ENCODE measurements around the gene SLC23A1. TPM values are rescaled to one million over a fixed set of nuclear protein-coding genes. Genes with fewer than 3 reads are reported as not detected.

The SLC23A1 gene
- polyA plus RNA-seq (2011; rRNA removed) (not detected in 2 replicates), polyA minus RNA-seq (2011; rRNA and poly(A)+ RNA removed) (not detected in 2 replicates)

DNA sequence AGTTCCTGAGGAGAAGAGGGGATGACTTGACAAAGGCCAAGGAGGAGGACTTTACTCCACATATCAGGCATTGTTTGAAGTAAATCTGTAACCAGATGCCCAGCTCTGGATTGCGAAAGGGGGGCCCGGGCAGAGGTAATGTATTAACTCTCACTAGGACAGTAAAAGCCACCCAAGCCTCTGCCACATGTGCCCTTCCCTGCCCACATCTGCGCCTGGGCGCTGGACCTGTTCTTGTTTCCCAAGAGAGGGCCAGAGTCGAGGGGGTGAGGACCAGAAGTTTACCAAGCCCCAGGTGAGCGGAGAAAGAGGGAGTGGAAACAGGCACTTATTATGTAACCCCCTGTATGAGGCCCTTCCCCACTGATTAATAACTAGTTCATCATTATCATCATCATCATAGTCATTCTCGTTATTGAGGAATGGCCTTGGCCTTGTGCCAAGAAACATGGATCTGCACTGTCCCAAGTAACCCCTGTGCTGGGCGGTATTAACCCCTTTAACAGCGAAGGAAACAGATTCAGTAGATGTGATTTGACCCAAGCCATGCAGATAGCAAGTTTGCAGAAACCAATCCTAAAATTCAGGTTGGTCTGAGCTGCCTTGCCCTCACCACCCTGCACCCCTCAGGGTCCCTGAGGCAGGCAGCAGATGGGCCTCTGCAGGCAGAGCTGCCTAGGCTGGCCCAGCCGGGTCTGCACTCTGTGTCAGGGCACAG lies at the start of gene SLC23A1:
TSS of gene SLC23A1 (minus strand) at position 23 of the 718 bp plus-strand sequence. CDS start 44 bp downstream, outside the sequence.
- CTCF ChIA-PET = interaction anchor here (0.6 kb wide), 1 partner anchor 934 kb away, joined by 3 read pairs; no protein-coding TSS in a partner anchor
- Histone ChIP-seq H3K36me3 (ENCODE audit: control insufficient read depth, insufficient read depth, low read length) (no peaks in the 10 kb centered on the region), H3K27me3 (ENCODE audit: control insufficient read depth, insufficient read depth, low read length) (no peaks in the 10 kb centered on the region), H3K4me3 (ENCODE audit: low read depth, low read length) (no peak within 1 kb of the TSS)
- POLR2A ChIA-PET = no interaction called here
- no peak for DNase-seq (ENCODE audit: low read depth)
- TF ChIP-seq, protein P1, sequence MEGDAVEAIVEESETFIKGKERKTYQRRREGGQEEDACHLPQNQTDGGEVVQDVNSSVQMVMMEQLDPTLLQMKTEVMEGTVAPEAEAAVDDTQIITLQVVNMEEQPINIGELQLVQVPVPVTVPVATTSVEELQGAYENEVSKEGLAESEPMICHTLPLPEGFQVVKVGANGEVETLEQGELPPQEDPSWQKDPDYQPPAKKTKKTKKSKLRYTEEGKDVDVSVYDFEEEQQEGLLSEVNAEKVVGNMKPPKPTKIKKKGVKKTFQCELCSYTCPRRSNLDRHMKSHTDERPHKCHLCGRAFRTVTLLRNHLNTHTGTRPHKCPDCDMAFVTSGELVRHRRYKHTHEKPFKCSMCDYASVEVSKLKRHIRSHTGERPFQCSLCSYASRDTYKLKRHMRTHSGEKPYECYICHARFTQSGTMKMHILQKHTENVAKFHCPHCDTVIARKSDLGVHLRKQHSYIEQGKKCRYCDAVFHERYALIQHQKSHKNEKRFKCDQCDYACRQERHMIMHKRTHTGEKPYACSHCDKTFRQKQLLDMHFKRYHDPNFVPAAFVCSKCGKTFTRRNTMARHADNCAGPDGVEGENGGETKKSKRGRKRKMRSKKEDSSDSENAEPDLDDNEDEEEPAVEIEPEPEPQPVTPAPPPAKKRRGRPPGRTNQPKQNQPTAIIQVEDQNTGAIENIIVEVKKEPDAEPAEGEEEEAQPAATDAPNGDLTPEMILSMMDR (IDR thresholded peaks at IDR 0.05; ENCODE audit: insufficient read depth, low read depth, low read length) = no peak

DNA sequence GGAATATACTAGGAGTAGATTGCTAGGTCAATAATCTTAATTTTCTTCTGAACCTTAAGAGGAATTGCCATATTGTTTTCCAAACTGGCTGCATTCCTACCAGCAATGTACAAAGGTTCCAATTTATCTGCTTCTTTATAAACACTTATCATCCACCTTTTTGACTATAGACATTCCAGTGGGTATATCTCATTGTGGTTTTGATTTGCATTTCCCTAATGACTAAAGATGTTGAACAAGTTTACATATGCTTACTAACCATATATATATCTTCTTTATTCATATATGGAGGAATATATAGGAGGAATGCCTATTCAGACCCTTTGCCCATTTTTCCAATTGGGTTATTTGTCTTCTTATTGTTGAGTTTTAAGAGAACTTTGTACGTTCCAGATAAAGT lies 48.6 kb upstream of the SLC23A1 start:
- no peak overlapping the region for H3K4me3 ChIP-seq (ENCODE audit: low read depth, low read length)
- no peaks in the 10 kb centered on the region for H3K27me3 ChIP-seq (ENCODE audit: control insufficient read depth, insufficient read depth, low read length)
- no peak for DNase-seq (ENCODE audit: low read depth)
- H3K36me3 ChIP-seq (ENCODE audit: control insufficient read depth, insufficient read depth, low read length) = no peaks in the 10 kb centered on the region
- TF ChIP-seq, protein P1 (IDR thresholded peaks at IDR 0.05; ENCODE audit: insufficient read depth, low read depth, low read length) = no peak
- CTCF ChIA-PET = no interaction called here
- POLR2A ChIA-PET = no interaction called here

GRCh38 chr5:139430015-139430414 lies 46.9 kb upstream of the SLC23A1 start:
- Histone ChIP-seq H3K27me3 (ENCODE audit: control insufficient read depth, insufficient read depth, low read length) (no peaks in the 10 kb centered on the region), H3K36me3 (ENCODE audit: control insufficient read depth, insufficient read depth, low read length) (no peaks in the 10 kb centered on the region), H3K4me3 (ENCODE audit: low read depth, low read length) (no peak overlapping the region)
- ChIA-PET POLR2A (no interaction called here), CTCF (interaction anchor here (0.6 to 1.1 kb wide), 3 partner anchors 10 to 17 kb away, joined by 3 read pairs; no protein-coding TSS in a partner anchor)
- DNase-seq (ENCODE audit: low read depth) = no peak
- TF ChIP-seq, protein P1 (IDR thresholded peaks at IDR 0.05; ENCODE audit: insufficient read depth, low read depth, low read length) = no peak

- POLR2A ChIA-PET = no interaction called here
- TF ChIP-seq, protein P1 (IDR thresholded peaks at IDR 0.05; ENCODE audit: insufficient read depth, low read depth, low read length) = no peak
- CTCF ChIA-PET = interaction anchor here (0.8 to 3.3 kb wide), 4 partner anchors 19 to 340 kb away, joined by 3 to 40 read pairs (median 4); no protein-coding TSS in a partner anchor
- Histone ChIP-seq H3K27me3 (ENCODE audit: control insufficient read depth, insufficient read depth, low read length) (no peaks in the 10 kb centered on the region), H3K4me3 (ENCODE audit: low read depth, low read length) (no peak overlapping the region), H3K36me3 (ENCODE audit: control insufficient read depth, insufficient read depth, low read length) (0 out of 2 replicates have a peak, but pooled peaks cover 2% of the 10 kb centered on the region)
- no peak for DNase-seq (ENCODE audit: low read depth)
Observed at GRCh38 chr5:139426203-139426885, 43.2 kb upstream of the SLC23A1 start.

DNA sequence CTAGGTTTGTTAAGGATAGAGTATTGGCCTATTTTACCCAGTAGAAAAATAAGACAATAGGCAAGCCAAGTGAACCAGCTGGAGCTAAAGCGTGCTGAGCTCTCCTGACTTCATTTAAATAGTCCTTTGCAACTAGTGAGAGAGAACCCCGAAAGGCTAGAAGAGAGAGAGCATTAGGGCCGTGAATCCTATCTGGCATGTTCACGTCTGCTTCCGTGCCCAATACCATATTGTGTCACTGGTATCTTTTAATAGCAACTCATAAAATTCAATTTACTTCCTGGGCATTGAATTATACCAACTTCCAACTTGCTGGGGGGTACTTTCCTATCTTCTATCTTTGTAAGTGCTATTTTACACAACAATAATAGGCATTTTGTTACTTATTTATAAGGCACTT lies 42.4 kb upstream of the SLC23A1 start:
- Histone ChIP-seq H3K27me3 (ENCODE audit: control insufficient read depth, insufficient read depth, low read length) (no peaks in the 10 kb centered on the region), H3K4me3 (ENCODE audit: low read depth, low read length) (no peak overlapping the region), H3K36me3 (ENCODE audit: control insufficient read depth, insufficient read depth, low read length) (0 out of 2 replicates have a peak, but pooled peaks cover 2% of the 10 kb centered on the region)
- ChIA-PET CTCF (interaction anchor here (0.8 to 3.3 kb wide), 5 partner anchors 20 to 340 kb away, joined by 3 to 40 read pairs (median 4); no protein-coding TSS in a partner anchor), POLR2A (no interaction called here)
- TF ChIP-seq, protein P1 (IDR thresholded peaks at IDR 0.05; ENCODE audit: insufficient read depth, low read depth, low read length) = no peak
- no peak for DNase-seq (ENCODE audit: low read depth)

Data from BJ (cell line).